GM12878 (cell line): Measurements from ENCODE around the gene PIEZO2. TPM values are rescaled to one million over a fixed set of nuclear protein-coding genes. Genes with fewer than 3 reads are reported as not detected.

Experiments
- BHLHE40 ChIP-seq, 2 experiments: fragments of 450-650 bp in 1 of 2; IDR thresholded peaks; 2 replicates each; pipeline ENCODE4 v1.6.1; 2011 to 2017; ENCODE audit warnings: low read depth in 2 of 2, borderline replicate concordance in 1 of 2, improper control_type of control experiment in 1 of 2, low read length in 1 of 2, mild to moderate bottlenecking in 1 of 2
- CREM ChIP-seq: IDR thresholded peaks from 2 replicates; pipeline ENCODE4 v1.6.1; 2014; ENCODE audit warnings: antibody characterized with exemption, low read depth
- EED ChIP-seq: sonication (generic); IDR thresholded peaks from 2 replicates; pipeline ENCODE4 v1.6.1; 2016; ENCODE audit warnings: antibody characterized with exemption, low read depth
- EGR1 ChIP-seq, 2 experiments: IDR thresholded peaks; 1 replicate in 1 of 2; 2 replicates in 1 of 2; pipeline ENCODE4 v1.6.1; 2011 to 2012; ENCODE audit warnings: low read depth in 2 of 2, low read length in 2 of 2, borderline replicate concordance in 1 of 2, mild to moderate bottlenecking in 1 of 2, moderate library complexity in 1 of 2
- FOXM1 ChIP-seq: IDR thresholded peaks from 2 replicates; pipeline ENCODE4 v1.6.1; 2012; ENCODE audit warnings: low read depth, mild to moderate bottlenecking, inconsistent platforms, low read length, moderate library complexity
- IKZF1 ChIP-seq: fragments of 450-650 bp; conservative IDR thresholded peaks from 2 replicates; pipeline ENCODE4 v1.6.1; 2017; ENCODE audit warnings: antibody characterized with exemption, mild to moderate bottlenecking
- JUNB ChIP-seq: IDR thresholded peaks from 2 replicates; pipeline ENCODE4 v1.6.1; 2016; ENCODE audit warnings: antibody characterized with exemption, mild to moderate bottlenecking
- MEF2A ChIP-seq: IDR thresholded peaks from 2 replicates; pipeline ENCODE4 v1.6.1; 2011; ENCODE audit warnings: low read depth, mild to moderate bottlenecking, low read length, moderate library complexity; ENCODE audit not compliant: insufficient read depth
- MXI1 ChIP-seq: fragments of 150-350 bp; IDR thresholded peaks from 2 replicates; pipeline ENCODE4 v1.6.1; 2011; ENCODE audit warnings: low read depth, mild to moderate bottlenecking, inconsistent platforms, low read length, improper control_type of control experiment
- NFYA ChIP-seq: IDR thresholded peaks from 2 replicates; pipeline ENCODE4 v1.6.1; 2011; ENCODE audit warnings: low read depth, mild to moderate bottlenecking, low read length, improper control_type of control experiment, borderline replicate concordance
- RELA ChIP-seq: fragments of 450-650 bp; IDR thresholded peaks from 2 replicates; pipeline ENCODE4 v1.8.0; 2014; ENCODE audit warnings: borderline replicate concordance; ENCODE audit not compliant: partially characterized antibody
- SMC3 ChIP-seq: IDR thresholded peaks from 2 replicates; pipeline ENCODE4 v1.6.1; 2011; ENCODE audit warnings: low read length, improper control_type of control experiment, borderline replicate concordance
- SPI1 ChIP-seq: IDR thresholded peaks from 2 replicates; pipeline ENCODE4 v1.6.1; 2011; ENCODE audit warnings: low read depth, mild to moderate bottlenecking, low read length, moderate library complexity, borderline replicate concordance; ENCODE audit not compliant: insufficient read depth
- SREBF1 ChIP-seq: IDR thresholded peaks from 2 replicates; pipeline ENCODE4 v1.6.1; 2012; ENCODE audit warnings: mild to moderate bottlenecking, low read length
- SUZ12 ChIP-seq: fragments of 200-600 bp; sonication (generic); IDR thresholded peaks from one replicate; pipeline ENCODE4 v1.6.1; 2018; ENCODE audit warnings: antibody characterized with exemption, mild to moderate bottlenecking; ENCODE audit not compliant: unreplicated experiment
- TCF7 ChIP-seq: IDR thresholded peaks from 2 replicates; pipeline ENCODE4 v1.6.1; 2014; ENCODE audit warnings: antibody characterized with exemption, borderline replicate concordance
- YY1 ChIP-seq: IDR thresholded peaks from 2 replicates; pipeline ENCODE4 v1.6.1; 2011; ENCODE audit warnings: low read depth, mild to moderate bottlenecking, low read length
- polyA plus RNA-seq, 11 experiments: library from polyadenylated mRNA; depleted of rRNA in 4 of 11; unstranded in 6 of 11; stranded (reverse) in 5 of 11; fragments of >200 nt; fragmentation: Nextera tagmentation in 4 of 11; fragmentation: Illumina TruSeq in 1 of 11; extraction: Ambion mirVana in 4 of 11; extraction: Trizol in 1 of 11; gene quantifications; 1 replicate in 1 of 11; 2 replicates in 10 of 11; pipeline versions ENCODE4 v1.2.1 to v1.2.3, GENCODE V29; 2011 to 2016; ENCODE audit warnings: inconsistent platforms in 2 of 11, missing spikeins in 2 of 11, low read depth in 1 of 11
- total RNA-seq, 4 experiments: library from RNA; depleted of rRNA in 3 of 4; stranded (reverse); fragments of >200 nt in 3 of 4; fragmentation: Illumina TruSeq in 1 of 4; extraction: Trizol in 1 of 4; gene quantifications; 2 replicates each; pipeline versions ENCODE4 v1.2.1 to v1.2.3, GENCODE V29; 2013 to 2021
- TF ChIP-seq, protein P1 (sequence below): fragments of 450-650 bp; IDR thresholded peaks from 2 replicates; pipeline ENCODE4 v1.6.1; 2017; ENCODE audit warnings: low read depth, mild to moderate bottlenecking, moderate library complexity
- TF ChIP-seq, protein P2 (sequence below): fragments of 450-650 bp; formaldehyde crosslinking; IDR thresholded peaks from 2 replicates; pipeline ENCODE4 v1.4.0; 2020; ENCODE audit warnings: mild to moderate bottlenecking, moderate library complexity
- TF ChIP-seq, protein P3 (sequence below): IDR thresholded peaks from 2 replicates; pipeline ENCODE4 v1.6.1; 2011; ENCODE audit warnings: borderline replicate concordance, low read depth, mild to moderate bottlenecking, moderate library complexity, low read length; ENCODE audit not compliant: insufficient read depth, poor library complexity, severe bottlenecking

PIEZO2 gene
- total and polyA plus RNA-seq, 10 of the 15 experiments (the other 5 are each of a cell fraction or from before 2014, with no cell fraction given): 6.7 to 42.3 (median 27.4) TPM

DNA sequence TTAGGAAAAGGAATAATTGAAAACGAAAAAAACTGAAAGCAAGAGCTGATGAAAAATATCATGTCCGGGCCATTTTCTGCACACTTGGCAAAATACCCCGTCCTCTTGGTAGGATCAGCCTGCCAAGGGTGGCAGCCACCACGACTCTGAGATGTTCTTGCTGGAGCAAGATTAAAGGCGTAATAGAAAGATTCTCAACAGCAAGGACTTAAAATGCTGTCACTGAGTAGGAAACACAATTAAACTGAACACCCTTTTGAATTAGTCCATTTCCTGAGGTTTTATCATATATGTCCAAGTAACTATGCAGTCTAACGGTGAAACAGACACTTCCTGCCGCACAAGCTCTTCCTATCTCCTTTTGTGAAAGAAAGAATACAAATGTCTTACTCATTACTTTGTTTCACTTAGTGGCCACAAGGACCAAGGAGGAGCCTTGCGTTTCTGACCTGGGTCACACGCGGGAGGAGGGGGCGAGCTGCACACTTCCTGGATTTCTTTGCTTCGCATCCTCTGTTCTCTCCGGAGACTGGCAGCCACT is 222.7 kb downstream of the PIEZO2 start (continued):
- peak in 1 of 2 experiments; percentile 54; a peak in 2 of 3 replicates for TF ChIP-seq EGR1 (IDR thresholded peaks at IDR 0.05; ENCODE audit: borderline replicate concordance in 1 of 2, low read depth in 2 of 2, low read length in 2 of 2)
- TF ChIP-seq SUZ12: no peak
- peak; percentile 58; the same call in 1 of the 2 replicates for TF ChIP-seq JUNB
- TF ChIP-seq SREBF1: no peak
- TF ChIP-seq YY1: 0 out of 2 replicates have a peak, but pooled peaks have one; percentile 5
- TF ChIP-seq, protein P1, sequence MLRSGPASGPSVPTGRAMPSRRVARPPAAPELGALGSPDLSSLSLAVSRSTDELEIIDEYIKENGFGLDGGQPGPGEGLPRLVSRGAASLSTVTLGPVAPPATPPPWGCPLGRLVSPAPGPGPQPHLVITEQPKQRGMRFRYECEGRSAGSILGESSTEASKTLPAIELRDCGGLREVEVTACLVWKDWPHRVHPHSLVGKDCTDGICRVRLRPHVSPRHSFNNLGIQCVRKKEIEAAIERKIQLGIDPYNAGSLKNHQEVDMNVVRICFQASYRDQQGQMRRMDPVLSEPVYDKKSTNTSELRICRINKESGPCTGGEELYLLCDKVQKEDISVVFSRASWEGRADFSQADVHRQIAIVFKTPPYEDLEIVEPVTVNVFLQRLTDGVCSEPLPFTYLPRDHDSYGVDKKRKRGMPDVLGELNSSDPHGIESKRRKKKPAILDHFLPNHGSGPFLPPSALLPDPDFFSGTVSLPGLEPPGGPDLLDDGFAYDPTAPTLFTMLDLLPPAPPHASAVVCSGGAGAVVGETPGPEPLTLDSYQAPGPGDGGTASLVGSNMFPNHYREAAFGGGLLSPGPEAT: peak; percentile 32; the same call in 1 of the 2 replicates
- peak; percentile 17; the same call in 1 of the 2 replicates for TF ChIP-seq CREM
- peak; percentile 61 for TF ChIP-seq SPI1
- TF ChIP-seq RELA: no peak
- TF ChIP-seq, protein P2, sequence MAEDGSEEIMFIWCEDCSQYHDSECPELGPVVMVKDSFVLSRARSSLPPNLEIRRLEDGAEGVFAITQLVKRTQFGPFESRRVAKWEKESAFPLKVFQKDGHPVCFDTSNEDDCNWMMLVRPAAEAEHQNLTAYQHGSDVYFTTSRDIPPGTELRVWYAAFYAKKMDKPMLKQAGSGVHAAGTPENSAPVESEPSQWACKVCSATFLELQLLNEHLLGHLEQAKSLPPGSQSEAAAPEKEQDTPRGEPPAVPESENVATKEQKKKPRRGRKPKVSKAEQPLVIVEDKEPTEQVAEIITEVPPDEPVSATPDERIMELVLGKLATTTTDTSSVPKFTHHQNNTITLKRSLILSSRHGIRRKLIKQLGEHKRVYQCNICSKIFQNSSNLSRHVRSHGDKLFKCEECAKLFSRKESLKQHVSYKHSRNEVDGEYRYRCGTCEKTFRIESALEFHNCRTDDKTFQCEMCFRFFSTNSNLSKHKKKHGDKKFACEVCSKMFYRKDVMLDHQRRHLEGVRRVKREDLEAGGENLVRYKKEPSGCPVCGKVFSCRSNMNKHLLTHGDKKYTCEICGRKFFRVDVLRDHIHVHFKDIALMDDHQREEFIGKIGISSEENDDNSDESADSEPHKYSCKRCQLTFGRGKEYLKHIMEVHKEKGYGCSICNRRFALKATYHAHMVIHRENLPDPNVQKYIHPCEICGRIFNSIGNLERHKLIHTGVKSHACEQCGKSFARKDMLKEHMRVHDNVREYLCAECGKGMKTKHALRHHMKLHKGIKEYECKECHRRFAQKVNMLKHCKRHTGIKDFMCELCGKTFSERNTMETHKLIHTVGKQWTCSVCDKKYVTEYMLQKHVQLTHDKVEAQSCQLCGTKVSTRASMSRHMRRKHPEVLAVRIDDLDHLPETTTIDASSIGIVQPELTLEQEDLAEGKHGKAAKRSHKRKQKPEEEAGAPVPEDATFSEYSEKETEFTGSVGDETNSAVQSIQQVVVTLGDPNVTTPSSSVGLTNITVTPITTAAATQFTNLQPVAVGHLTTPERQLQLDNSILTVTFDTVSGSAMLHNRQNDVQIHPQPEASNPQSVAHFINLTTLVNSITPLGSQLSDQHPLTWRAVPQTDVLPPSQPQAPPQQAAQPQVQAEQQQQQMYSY (CRISPR knock-in tag): no peak
- no peak for TF ChIP-seq NFYA
- 0 out of 2 replicates have a peak, but pooled peaks have one; percentile 10 for TF ChIP-seq MEF2A
- 0 out of 2 replicates have a peak, but pooled peaks have one; percentile 8 for TF ChIP-seq FOXM1
- peak; percentile 58; the same call in 1 of the 2 replicates for TF ChIP-seq IKZF1
- peak; percentile 63; the same call in 1 of the 2 replicates for TF ChIP-seq TCF7
- TF ChIP-seq BHLHE40 (IDR thresholded peaks at IDR 0.05; ENCODE audit: borderline replicate concordance in 1 of 2, low read depth in 2 of 2, low read length in 1 of 2): peak; percentile 34 to 36; a peak in 1 of 4 replicates
- TF ChIP-seq, protein P3, sequence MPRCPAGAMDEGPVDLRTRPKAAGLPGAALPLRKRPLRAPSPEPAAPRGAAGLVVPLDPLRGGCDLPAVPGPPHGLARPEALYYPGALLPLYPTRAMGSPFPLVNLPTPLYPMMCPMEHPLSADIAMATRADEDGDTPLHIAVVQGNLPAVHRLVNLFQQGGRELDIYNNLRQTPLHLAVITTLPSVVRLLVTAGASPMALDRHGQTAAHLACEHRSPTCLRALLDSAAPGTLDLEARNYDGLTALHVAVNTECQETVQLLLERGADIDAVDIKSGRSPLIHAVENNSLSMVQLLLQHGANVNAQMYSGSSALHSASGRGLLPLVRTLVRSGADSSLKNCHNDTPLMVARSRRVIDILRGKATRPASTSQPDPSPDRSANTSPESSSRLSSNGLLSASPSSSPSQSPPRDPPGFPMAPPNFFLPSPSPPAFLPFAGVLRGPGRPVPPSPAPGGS: peak; percentile 51
- TF ChIP-seq SMC3: peak; percentile 15; the same call in 1 of the 2 replicates
- 0 out of 2 replicates have a peak, but pooled peaks have one; percentile 25 for TF ChIP-seq MXI1
- TF ChIP-seq EED: peak; percentile 92
